DOHH2 (cell line): ENCODE results near the gene RRP1.

Experiments used
- CTCF ChIP-seq: fragments of 200-600 bp; sonication (generic); IDR thresholded peaks from one replicate; pipeline ENCODE4 v1.5.1; 2014; ENCODE audit warnings: antibody characterized with exemption, mild to moderate bottlenecking, low read depth, low read length; ENCODE audit not compliant: poor library complexity, severe bottlenecking
- EZH2phosphoT487 ChIP-seq: fragments of 200-600 bp; sonication (generic); IDR thresholded peaks from 2 replicates; pipeline ENCODE4 v1.6.1; 2017; ENCODE audit warnings: borderline replicate concordance, mild to moderate bottlenecking, antibody characterized with exemption, low read length, moderate library complexity, mixed read lengths

- TF ChIP-seq CTCF: no peak
- no peak for TF ChIP-seq EZH2phosphoT487
Observed at GRCh38 chr21:43850728-43851295, 61.4 kb downstream of the RRP1 start.
